ENCODE measurements around the gene TMEM39B.
"Not testable (repeated sequence)": the region's sequence is repeated elsewhere in the genome, so short reads cannot be mapped to it uniquely, and the experiment has no call there.

TMEM39B gene

DNA sequence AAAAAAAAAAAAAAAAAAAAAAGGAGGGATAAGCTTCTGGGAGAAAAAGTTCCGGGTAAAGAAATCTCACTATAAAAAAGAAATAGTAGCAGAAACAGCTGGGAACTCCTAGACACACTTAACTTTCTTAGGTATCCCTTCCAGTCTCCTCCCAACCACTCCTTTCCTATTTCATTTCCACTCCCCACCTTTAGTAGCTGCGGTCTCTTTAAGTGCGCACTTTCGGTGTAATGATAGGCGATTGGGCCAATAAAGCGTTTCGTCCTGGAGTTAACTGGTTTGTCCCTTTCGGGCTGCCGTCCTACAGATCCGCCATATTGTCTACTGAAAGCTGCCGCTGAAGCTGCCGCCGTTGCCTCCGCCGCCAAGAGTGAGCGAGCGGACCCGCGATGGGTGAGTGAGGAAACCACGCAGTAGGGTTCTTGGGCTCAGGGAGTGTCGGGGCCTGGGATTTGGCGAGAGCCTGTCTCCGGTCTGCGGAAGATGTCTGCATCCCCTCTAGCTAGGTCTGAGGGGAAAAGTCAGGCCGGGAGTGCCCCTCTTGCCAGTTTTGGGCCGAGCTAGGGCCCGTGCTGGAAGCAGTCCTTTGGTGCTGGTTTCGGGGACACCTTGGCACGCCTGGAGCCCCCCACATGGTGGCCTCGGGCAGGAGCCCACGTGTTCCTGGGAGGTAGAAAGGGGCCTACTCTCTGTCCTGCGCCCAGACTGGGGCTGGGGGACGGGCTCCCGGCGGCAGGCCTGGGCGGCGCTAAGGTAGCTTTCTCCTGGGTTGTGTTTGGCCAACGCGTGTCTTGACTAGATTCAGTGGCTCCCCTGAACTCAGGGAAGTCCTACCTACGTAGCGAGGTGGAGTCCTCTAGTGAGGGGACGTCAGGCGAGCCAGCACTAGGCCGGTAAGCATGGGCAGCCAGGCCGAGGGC is 35.3 kb downstream of the TMEM39B start, which contains the start of gene KPNA6:
TSS of gene KPNA6 (plus strand) at position 315 of the 920 bp plus-strand sequence. CDS start at position 390, 75 bp downstream.
- ChIA-PET POLR2A (interaction anchor here (0.8 kb wide), 2 partner anchors 12 to 35 kb away, joined by 4 read pairs; partner anchors contain the start of gene TMEM39B), CTCF (interaction anchor here (0.7 to 1.8 kb wide), 18 partner anchors 9 to 173 kb away, joined by 3 to 14 read pairs (median 3); partner anchors contain the start of gene TMEM39B)
- H3K27ac ChIP-seq (ENCODE audit: insufficient read depth in 1 of 2, low read depth in 1 of 2, low read length in 2 of 2, poor library complexity in 1 of 2, severe bottlenecking in 2 of 2) = peak within 1 kb of the TSS; percentile 94 to 98
- WGBS (ENCODE audit: insufficient coverage) = 0% methylated on average over 43 of the region's 45 CpGs
- H3K27me3 ChIP-seq (replicated peaks in 2 of 5; ENCODE audit: control insufficient read depth in 4 of 5, insufficient read depth in 5 of 5, low read length in 4 of 5) = no peaks in the 10 kb centered on the region
- DNase-seq = peak; percentile 97 to 98 (median 98)
- no peaks in the 10 kb centered on the region for H3K9me3 ChIP-seq (ENCODE audit: control extremely low read depth in 1 of 5, control insufficient read depth in 4 of 5, insufficient read depth in 2 of 5, low read depth in 1 of 5, low read length in 4 of 5)
- peaks cover 0 to 1% (median under 1%) of the 10 kb centered on the region in 4 experiments for H3K36me3 ChIP-seq (ENCODE audit: control insufficient read depth in 4 of 4, insufficient read depth in 4 of 4, low read length in 3 of 4)
- H3K4me3 ChIP-seq (ENCODE audit: control insufficient read depth in 1 of 7, extremely low read depth in 1 of 7, insufficient read depth in 4 of 7, low read depth in 2 of 7, low read length in 6 of 7) = peak within 1 kb of the TSS; percentile 71 to 99 (median 94)
- H3K4me1 ChIP-seq (ENCODE audit: control extremely low read depth in 1 of 4, control insufficient read depth in 4 of 4, insufficient read depth in 4 of 4, low read length in 3 of 4) = peaks cover 9 to 27% (median 15%) of the 10 kb centered on the region in 4 experiments

DNA sequence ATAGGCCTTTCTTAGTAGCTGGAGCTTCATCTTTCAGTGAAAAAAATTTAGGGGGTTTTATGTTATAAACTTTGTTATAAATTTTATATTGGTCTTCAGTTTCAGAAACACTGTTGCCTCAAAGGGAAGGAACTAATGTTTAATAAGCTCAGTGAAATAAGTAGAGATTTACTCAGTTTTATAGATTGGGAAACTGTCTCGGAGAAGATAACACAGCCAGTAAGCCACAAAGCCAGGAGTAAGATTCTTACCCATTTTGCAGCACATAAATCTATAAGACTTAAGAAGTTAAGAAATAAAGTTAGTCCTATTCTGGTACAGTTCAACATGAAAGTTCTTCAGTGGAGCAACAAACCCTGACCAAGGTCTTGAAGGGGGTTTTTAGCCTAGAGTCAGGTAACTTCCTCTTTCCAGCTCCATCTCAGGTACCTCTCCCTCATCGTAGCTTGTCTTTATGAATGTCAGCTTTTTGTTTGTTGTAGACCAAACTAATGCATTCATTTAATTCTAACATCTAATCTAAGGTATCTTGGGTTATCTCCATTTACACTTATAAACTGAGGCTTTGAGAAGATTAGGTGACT is 38.4 kb downstream of the TMEM39B start:
- Histone ChIP-seq H3K9me3 (ENCODE audit: control extremely low read depth in 1 of 5, control insufficient read depth in 4 of 5, insufficient read depth in 2 of 5, low read depth in 1 of 5, low read length in 4 of 5) (no peaks in the 10 kb centered on the region), H3K4me3 (ENCODE audit: control insufficient read depth in 1 of 7, extremely low read depth in 1 of 7, insufficient read depth in 4 of 7, low read depth in 2 of 7, low read length in 6 of 7) (no peak overlapping the region), H3K4me1 (ENCODE audit: control extremely low read depth in 1 of 4, control insufficient read depth in 4 of 4, insufficient read depth in 4 of 4, low read length in 3 of 4) (peaks cover 9 to 27% (median 15%) of the 10 kb centered on the region in 4 experiments), H3K27ac (ENCODE audit: insufficient read depth in 1 of 2, low read depth in 1 of 2, low read length in 2 of 2, poor library complexity in 1 of 2, severe bottlenecking in 2 of 2) (no peak overlapping the region), H3K36me3 (ENCODE audit: control insufficient read depth in 4 of 4, insufficient read depth in 4 of 4, low read length in 3 of 4) (peaks cover 0 to 3% (median 1%) of the 10 kb centered on the region in 4 experiments), H3K27me3 (replicated peaks in 2 of 5; ENCODE audit: control insufficient read depth in 4 of 5, insufficient read depth in 5 of 5, low read length in 4 of 5) (no peaks in the 10 kb centered on the region)
- WGBS (ENCODE audit: insufficient coverage) = no CpG with 5 or more reads among the region's 2 CpGs
- CTCF ChIA-PET = interaction anchor here (0.8 to 3.3 kb wide), 5 partner anchors 11 to 137 kb away, joined by 3 to 24 read pairs (median 5); partner anchors contain the start of gene TMEM39B
- peak in 1 of 3 donors; percentile 49 for DNase-seq
- POLR2A ChIA-PET = no interaction called here

DNA sequence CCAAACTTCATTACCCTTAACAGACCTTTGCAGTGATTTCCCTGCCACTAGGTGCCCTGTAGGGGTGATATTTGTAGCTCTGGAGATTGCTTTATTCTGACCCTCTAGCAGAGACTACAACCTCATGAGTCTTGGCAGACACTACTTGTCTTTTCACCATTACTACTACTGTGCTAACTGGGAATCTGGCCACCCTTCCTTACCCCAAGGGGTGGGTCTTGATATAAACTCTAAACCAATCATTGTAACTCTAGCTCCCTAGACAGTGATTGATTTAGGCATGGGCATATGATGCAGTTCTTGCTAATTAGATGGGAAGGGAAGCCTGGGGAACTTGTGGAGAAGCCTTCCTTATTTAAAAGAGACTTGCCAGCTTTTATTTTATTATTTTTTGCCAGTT is 39.0 kb downstream of the TMEM39B start:
- CTCF ChIA-PET = interaction anchor here (1.0 to 3.3 kb wide), 4 partner anchors 10 to 137 kb away, joined by 4 to 24 read pairs (median 6); partner anchors contain the start of gene TMEM39B
- POLR2A ChIA-PET = no interaction called here
- Histone ChIP-seq H3K9me3 (ENCODE audit: control extremely low read depth in 1 of 5, control insufficient read depth in 4 of 5, insufficient read depth in 2 of 5, low read depth in 1 of 5, low read length in 4 of 5) (no peaks in the 10 kb centered on the region), H3K4me3 (ENCODE audit: control insufficient read depth in 1 of 7, extremely low read depth in 1 of 7, insufficient read depth in 4 of 7, low read depth in 2 of 7, low read length in 6 of 7) (no peak overlapping the region), H3K36me3 (ENCODE audit: control insufficient read depth in 4 of 4, insufficient read depth in 4 of 4, low read length in 3 of 4) (peaks cover 0 to 3% (median 1%) of the 10 kb centered on the region in 4 experiments), H3K27ac (ENCODE audit: insufficient read depth in 1 of 2, low read depth in 1 of 2, low read length in 2 of 2, poor library complexity in 1 of 2, severe bottlenecking in 2 of 2) (no peak overlapping the region), H3K4me1 (ENCODE audit: control extremely low read depth in 1 of 4, control insufficient read depth in 4 of 4, insufficient read depth in 4 of 4, low read length in 3 of 4) (peaks cover 9 to 27% (median 15%) of the 10 kb centered on the region in 4 experiments), H3K27me3 (replicated peaks in 2 of 5; ENCODE audit: control insufficient read depth in 4 of 5, insufficient read depth in 5 of 5, low read length in 4 of 5) (no peaks in the 10 kb centered on the region)
- no peak for DNase-seq

DNA sequence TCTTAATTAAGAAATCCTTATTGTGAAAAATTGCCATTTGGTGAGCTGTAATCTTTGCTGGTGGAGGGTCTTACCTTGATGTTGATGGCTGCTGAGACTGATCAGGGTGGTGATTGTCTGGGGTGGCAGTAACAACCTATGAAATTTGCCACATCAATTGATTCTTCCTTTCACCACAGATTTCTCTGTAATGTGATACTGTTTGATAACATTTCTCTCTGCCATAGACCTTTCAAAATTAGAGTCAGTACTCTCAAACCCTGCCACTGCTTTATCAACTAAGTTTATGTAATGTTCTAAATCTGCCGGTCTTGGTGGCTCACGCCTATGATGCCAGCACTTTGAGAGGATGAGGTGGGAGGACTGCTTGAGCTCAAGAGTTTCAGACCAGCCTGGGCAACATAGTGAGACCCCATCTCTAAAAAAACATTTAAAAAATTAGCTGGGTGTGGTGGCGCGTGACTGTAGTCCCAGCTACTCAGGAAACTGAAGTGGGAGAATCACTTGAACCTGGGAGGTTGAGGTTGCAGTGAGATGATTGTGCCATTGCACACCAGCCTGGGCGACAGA is 40.2 kb downstream of the TMEM39B start:
- H3K4me1 ChIP-seq (ENCODE audit: control extremely low read depth in 1 of 4, control insufficient read depth in 4 of 4, insufficient read depth in 4 of 4, low read length in 3 of 4) = peaks cover 9 to 25% (median 12%) of the 10 kb centered on the region in 4 experiments
- 94% methylated on average over 5 of the region's 5 CpGs for WGBS (ENCODE audit: insufficient coverage)

DNA sequence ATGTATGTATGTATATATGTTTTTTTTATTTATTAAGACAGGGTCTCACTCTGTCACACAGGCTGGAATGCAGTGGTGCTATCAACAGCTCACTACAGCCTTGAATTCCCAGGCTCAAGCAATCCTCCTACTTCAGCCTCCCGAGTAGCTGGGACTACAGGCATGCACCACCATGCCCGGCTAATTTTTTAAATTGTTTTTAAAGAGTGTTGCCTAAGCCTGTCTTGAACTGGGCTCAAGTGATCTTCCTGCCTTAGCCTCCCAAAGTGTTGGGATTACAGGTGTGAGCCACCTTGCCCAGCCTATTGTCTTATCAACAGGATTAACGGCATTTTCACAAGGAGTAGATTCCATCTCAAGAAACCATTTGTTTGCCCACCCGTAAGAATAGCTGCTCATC is 40.7 kb downstream of the TMEM39B start:
- WGBS (ENCODE audit: insufficient coverage) = 96% methylated on average over 4 of the region's 4 CpGs
- DNase-seq; H3K27me3 ChIP-seq (replicated peaks in 2 of 5; ENCODE audit: control insufficient read depth in 4 of 5, insufficient read depth in 5 of 5, low read length in 4 of 5); POLR2A ChIA-PET; H3K27ac ChIP-seq (ENCODE audit: insufficient read depth in 1 of 2, low read depth in 1 of 2, low read length in 2 of 2, poor library complexity in 1 of 2, severe bottlenecking in 2 of 2); H3K9me3 ChIP-seq (ENCODE audit: control extremely low read depth in 1 of 5, control insufficient read depth in 4 of 5, insufficient read depth in 2 of 5, low read depth in 1 of 5, low read length in 4 of 5); H3K4me3 ChIP-seq (ENCODE audit: control insufficient read depth in 1 of 7, extremely low read depth in 1 of 7, insufficient read depth in 4 of 7, low read depth in 2 of 7, low read length in 6 of 7); H3K36me3 ChIP-seq (ENCODE audit: control insufficient read depth in 4 of 4, insufficient read depth in 4 of 4, low read length in 3 of 4): not testable (repeated sequence)
- peaks cover 9 to 25% (median 12%) of the 10 kb centered on the region in 4 experiments for H3K4me1 ChIP-seq (ENCODE audit: control extremely low read depth in 1 of 4, control insufficient read depth in 4 of 4, insufficient read depth in 4 of 4, low read length in 3 of 4)
- CTCF ChIA-PET = interaction anchor here (0.9 to 1.4 kb wide), 2 partner anchors 14 to 29 kb away, joined by 3 to 4 read pairs; no protein-coding TSS in a partner anchor

More for the DNA sequence above, 40.2 kb downstream of the TMEM39B start:
- POLR2A ChIA-PET = no interaction called here
- no peak for DNase-seq
- Histone ChIP-seq H3K9me3 (ENCODE audit: control extremely low read depth in 1 of 5, control insufficient read depth in 4 of 5, insufficient read depth in 2 of 5, low read depth in 1 of 5, low read length in 4 of 5) (no peaks in the 10 kb centered on the region), H3K27ac (ENCODE audit: insufficient read depth in 1 of 2, low read depth in 1 of 2, low read length in 2 of 2, poor library complexity in 1 of 2, severe bottlenecking in 2 of 2) (no peak overlapping the region), H3K36me3 (ENCODE audit: control insufficient read depth in 4 of 4, insufficient read depth in 4 of 4, low read length in 3 of 4) (peaks cover 0 to 3% (median 1%) of the 10 kb centered on the region in 4 experiments), H3K27me3 (replicated peaks in 2 of 5; ENCODE audit: control insufficient read depth in 4 of 5, insufficient read depth in 5 of 5, low read length in 4 of 5) (no peaks in the 10 kb centered on the region), H3K4me3 (ENCODE audit: control insufficient read depth in 1 of 7, extremely low read depth in 1 of 7, insufficient read depth in 4 of 7, low read depth in 2 of 7, low read length in 6 of 7) (no peak overlapping the region)
- CTCF ChIA-PET = interaction anchor here (0.9 to 3.3 kb wide), 2 partner anchors 9 to 29 kb away, joined by 4 to 24 read pairs; no protein-coding TSS in a partner anchor

DNA sequence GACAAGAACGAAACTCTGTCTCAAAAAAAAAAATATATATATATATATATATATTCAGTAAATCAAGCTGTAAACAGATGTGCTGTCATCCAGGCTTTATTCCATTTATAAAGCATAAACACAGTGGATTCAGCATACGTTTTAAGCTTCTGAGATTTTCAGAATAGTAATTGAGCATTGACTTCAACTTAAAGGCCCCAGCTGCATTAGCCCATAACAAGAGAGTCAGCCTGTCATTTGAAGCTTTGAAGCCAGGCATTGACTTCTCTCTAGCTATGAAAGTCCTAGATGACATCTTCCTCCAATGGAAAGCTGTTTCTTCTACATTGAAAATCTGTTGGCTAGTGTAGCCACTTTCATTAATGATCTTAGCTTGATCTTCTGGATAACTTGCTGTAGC is 41.7 kb downstream of the TMEM39B start:
- DNase-seq = no peak
- Histone ChIP-seq H3K36me3 (ENCODE audit: control insufficient read depth in 4 of 4, insufficient read depth in 4 of 4, low read length in 3 of 4) (peaks cover 0 to 3% (median 1%) of the 10 kb centered on the region in 4 experiments), H3K4me1 (ENCODE audit: control extremely low read depth in 1 of 4, control insufficient read depth in 4 of 4, insufficient read depth in 4 of 4, low read length in 3 of 4) (peaks cover 3 to 15% (median 5%) of the 10 kb centered on the region in 4 experiments), H3K27me3 (replicated peaks in 2 of 5; ENCODE audit: control insufficient read depth in 4 of 5, insufficient read depth in 5 of 5, low read length in 4 of 5) (no peaks in the 10 kb centered on the region), H3K4me3 (ENCODE audit: control insufficient read depth in 1 of 7, extremely low read depth in 1 of 7, insufficient read depth in 4 of 7, low read depth in 2 of 7, low read length in 6 of 7) (no peak overlapping the region), H3K9me3 (ENCODE audit: control extremely low read depth in 1 of 5, control insufficient read depth in 4 of 5, insufficient read depth in 2 of 5, low read depth in 1 of 5, low read length in 4 of 5) (no peaks in the 10 kb centered on the region), H3K27ac (ENCODE audit: insufficient read depth in 1 of 2, low read depth in 1 of 2, low read length in 2 of 2, poor library complexity in 1 of 2, severe bottlenecking in 2 of 2) (no peak overlapping the region)
- CTCF ChIA-PET = interaction anchor here (0.9 to 1.4 kb wide), 3 partner anchors 13 to 32 kb away, joined by 3 to 4 read pairs (median 3); no protein-coding TSS in a partner anchor
- POLR2A ChIA-PET = no interaction called here
- 92% methylated on average over 1 of the region's 2 CpGs for WGBS (ENCODE audit: insufficient coverage)

Measured in common myeloid progenitor, CD34-positive (primary cell).